HL-60 (cell line): ENCODE data around the gene PTPRN2.

Experiments used
- GABPA ChIP-seq: IDR thresholded peaks from 2 replicates; pipeline ENCODE4 v1.6.1; 2012; ENCODE audit warnings: low read depth
- POLR2AphosphoS5 ChIP-seq: IDR thresholded peaks from 2 replicates; pipeline ENCODE4 v1.6.1; 2012; ENCODE audit warnings: low read depth
- TF ChIP-seq, protein P1 (sequence below): IDR thresholded peaks from one replicate; pipeline ENCODE4 v1.5.1; 2011; ENCODE audit warnings: low read length, control low read depth, inconsistent platforms; ENCODE audit not compliant: insufficient read depth
- TF ChIP-seq, protein P2 (sequence below): IDR thresholded peaks from 2 replicates; pipeline ENCODE4 v1.6.1; 2012; ENCODE audit warnings: low read depth; ENCODE audit not compliant: insufficient replicate concordance

DNA sequence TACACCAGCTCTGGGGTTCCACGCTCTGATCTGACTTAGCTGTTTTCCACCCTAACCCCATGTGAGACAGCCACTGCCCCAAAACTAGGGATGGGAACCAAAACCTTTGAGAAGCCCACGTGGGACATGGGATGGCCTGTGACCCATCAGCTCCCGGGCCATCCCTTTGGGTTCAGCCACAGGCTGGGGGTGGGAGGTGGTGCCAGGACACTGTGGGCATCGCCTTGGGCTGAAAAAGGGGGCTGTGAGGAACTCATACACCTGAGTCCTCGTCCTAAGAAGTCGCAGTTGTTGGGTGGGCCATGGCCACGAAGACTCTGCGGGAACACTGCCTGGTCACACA lies 871.7 kb downstream of the PTPRN2 start:
- TF ChIP-seq, protein P1, sequence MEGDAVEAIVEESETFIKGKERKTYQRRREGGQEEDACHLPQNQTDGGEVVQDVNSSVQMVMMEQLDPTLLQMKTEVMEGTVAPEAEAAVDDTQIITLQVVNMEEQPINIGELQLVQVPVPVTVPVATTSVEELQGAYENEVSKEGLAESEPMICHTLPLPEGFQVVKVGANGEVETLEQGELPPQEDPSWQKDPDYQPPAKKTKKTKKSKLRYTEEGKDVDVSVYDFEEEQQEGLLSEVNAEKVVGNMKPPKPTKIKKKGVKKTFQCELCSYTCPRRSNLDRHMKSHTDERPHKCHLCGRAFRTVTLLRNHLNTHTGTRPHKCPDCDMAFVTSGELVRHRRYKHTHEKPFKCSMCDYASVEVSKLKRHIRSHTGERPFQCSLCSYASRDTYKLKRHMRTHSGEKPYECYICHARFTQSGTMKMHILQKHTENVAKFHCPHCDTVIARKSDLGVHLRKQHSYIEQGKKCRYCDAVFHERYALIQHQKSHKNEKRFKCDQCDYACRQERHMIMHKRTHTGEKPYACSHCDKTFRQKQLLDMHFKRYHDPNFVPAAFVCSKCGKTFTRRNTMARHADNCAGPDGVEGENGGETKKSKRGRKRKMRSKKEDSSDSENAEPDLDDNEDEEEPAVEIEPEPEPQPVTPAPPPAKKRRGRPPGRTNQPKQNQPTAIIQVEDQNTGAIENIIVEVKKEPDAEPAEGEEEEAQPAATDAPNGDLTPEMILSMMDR: no peak
- TF ChIP-seq POLR2AphosphoS5 (no peak), GABPA (no peak)
- TF ChIP-seq, protein P2, sequence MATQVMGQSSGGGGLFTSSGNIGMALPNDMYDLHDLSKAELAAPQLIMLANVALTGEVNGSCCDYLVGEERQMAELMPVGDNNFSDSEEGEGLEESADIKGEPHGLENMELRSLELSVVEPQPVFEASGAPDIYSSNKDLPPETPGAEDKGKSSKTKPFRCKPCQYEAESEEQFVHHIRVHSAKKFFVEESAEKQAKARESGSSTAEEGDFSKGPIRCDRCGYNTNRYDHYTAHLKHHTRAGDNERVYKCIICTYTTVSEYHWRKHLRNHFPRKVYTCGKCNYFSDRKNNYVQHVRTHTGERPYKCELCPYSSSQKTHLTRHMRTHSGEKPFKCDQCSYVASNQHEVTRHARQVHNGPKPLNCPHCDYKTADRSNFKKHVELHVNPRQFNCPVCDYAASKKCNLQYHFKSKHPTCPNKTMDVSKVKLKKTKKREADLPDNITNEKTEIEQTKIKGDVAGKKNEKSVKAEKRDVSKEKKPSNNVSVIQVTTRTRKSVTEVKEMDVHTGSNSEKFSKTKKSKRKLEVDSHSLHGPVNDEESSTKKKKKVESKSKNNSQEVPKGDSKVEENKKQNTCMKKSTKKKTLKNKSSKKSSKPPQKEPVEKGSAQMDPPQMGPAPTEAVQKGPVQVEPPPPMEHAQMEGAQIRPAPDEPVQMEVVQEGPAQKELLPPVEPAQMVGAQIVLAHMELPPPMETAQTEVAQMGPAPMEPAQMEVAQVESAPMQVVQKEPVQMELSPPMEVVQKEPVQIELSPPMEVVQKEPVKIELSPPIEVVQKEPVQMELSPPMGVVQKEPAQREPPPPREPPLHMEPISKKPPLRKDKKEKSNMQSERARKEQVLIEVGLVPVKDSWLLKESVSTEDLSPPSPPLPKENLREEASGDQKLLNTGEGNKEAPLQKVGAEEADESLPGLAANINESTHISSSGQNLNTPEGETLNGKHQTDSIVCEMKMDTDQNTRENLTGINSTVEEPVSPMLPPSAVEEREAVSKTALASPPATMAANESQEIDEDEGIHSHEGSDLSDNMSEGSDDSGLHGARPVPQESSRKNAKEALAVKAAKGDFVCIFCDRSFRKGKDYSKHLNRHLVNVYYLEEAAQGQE: no peak
